ENCODE measurements around the gene FARP1. TPM values are rescaled to one million over a fixed set of nuclear protein-coding genes. Genes with fewer than 3 reads are reported as not detected.

FARP1 gene
- total and polyA plus RNA-seq, 2 of the 13 experiments (the other 11 are each of a cell fraction or from before 2014, with no cell fraction given), result 70.6 to 126 TPM

DNA sequence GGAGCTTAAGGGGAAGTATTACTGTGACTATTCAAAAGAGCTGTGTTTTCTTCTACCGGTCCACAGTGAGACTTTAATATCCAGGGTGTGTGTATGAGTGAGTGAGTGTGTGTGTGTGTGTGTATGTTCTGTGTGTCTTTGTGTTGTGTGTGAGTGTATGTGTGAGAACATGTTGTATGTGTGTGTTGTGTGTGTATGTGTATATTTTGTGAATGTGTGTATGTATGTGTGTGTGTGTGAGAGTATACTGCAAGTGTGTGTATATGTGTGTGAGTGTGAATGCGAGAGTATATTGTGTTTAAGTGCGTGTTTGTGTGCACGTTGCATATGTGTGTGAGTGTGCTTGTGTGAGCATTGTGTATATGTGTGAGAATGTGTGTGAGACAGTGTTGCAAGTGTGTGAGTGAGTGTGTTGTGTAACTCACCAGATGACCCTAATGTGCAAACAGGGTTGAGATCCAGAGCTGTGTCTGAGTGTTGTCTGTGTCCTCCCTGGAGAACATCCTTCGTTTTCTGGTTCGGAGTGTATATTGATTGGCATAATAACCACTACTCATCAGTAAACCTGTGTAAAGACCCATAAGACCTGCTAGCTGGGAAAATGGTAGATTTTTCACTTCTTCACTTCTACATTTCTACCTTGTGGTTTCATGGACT lies 135.3 kb downstream of the FARP1 start:
- no peaks in the 10 kb centered on the region for H3K27me3 ChIP-seq (ENCODE audit: control insufficient read depth in 1 of 2, insufficient read depth in 2 of 2, low read length in 2 of 2)
- H2AFZ ChIP-seq (ENCODE audit: low read length), result no peak overlapping the region
- DNase-seq (ENCODE audit: low spot score), result no peak
- H3K9me3 ChIP-seq (ENCODE audit: low read length), result no peaks in the 10 kb centered on the region
- H4K20me1 ChIP-seq (ENCODE audit: insufficient read depth, low read length), result peaks cover 51% of the 10 kb centered on the region; the same call in 1 of the 2 replicates
- POLR2A ChIA-PET, result no interaction called here
- in situ Hi-C loops (cut with HindIII; ENCODE audit: extremely low pct_ligation_motif_present, low pct_unique_long_range_greater_than_20kb) (loop anchor here (10.0 kb wide), 1 partner anchor 133 kb away; the partner anchor contains the start of gene FARP1), intact Hi-C loops (cut with micrococcal nuclease; ENCODE audit: unreplicated experiment) (no loop called here)
- no peak for ATAC-seq
- peaks cover 93% of the 10 kb centered on the region for H3K79me2 ChIP-seq (ENCODE audit: insufficient read depth, low read length)
- no TSS peak for BruUV-seq (replicated peaks)
- WGBS (ENCODE audit: low lambda C conversion rate), result 94% methylated on average over 6 of the region's 6 CpGs
- H3K9ac ChIP-seq (ENCODE audit: insufficient read depth, low read depth, low read length), result no peak overlapping the region
- peaks cover 3 to 6% of the 10 kb centered on the region in 2 experiments; a peak in 4 of 5 replicates for H3K36me3 ChIP-seq (replicated peaks in 1 of 2; ENCODE audit: control insufficient read depth in 1 of 2, insufficient read depth in 2 of 2, low read length in 2 of 2)
- no peak overlapping the region for H3K4me3 ChIP-seq (replicated peaks in 1 of 3; ENCODE audit: insufficient read depth in 1 of 3, low read depth in 2 of 3, low read length in 3 of 3)
- CTCF ChIA-PET (ENCODE audit: low intra/inter-chr PET ratio, low total read pairs), result no interaction called here
- FAIRE-seq, result peak; percentile 37
- no peak overlapping the region for H3K4me2 ChIP-seq (ENCODE audit: low read depth, low read length)
- H3K4me1 ChIP-seq (ENCODE audit: insufficient read depth, low read length), result peaks cover 61% of the 10 kb centered on the region
- H3K27ac ChIP-seq (ENCODE audit: extremely low read length, insufficient read depth, low read length), result no peak overlapping the region
- TF ChIP-seq KLF11 (CRISPR knock-in tag; IDR thresholded peaks at IDR 0.05) (no peak), ZBTB37 (CRISPR knock-in tag; IDR thresholded peaks at IDR 0.05) (no peak), ZSCAN22 (CRISPR knock-in tag; IDR thresholded peaks at IDR 0.05) (no peak), ZNF260 (CRISPR knock-in tag; IDR thresholded peaks at IDR 0.05; ENCODE audit: borderline replicate concordance, low read depth) (no peak), ETS1 (CRISPR knock-in tag; IDR thresholded peaks at IDR 0.05) (no peak), POLR2AphosphoS5 (IDR thresholded peaks at IDR 0.05; ENCODE audit: low read depth, low read length) (peak; percentile 23; the same call in 1 of the 2 replicates), ZNF207 (IDR thresholded peaks at IDR 0.05; ENCODE audit: borderline replicate concordance) (peak; percentile 84; the same call in 1 of the 2 replicates), ZNF737 (CRISPR knock-in tag; IDR thresholded peaks at IDR 0.05; ENCODE audit: borderline replicate concordance) (no peak), RAD51 (IDR thresholded peaks at IDR 0.05; ENCODE audit: borderline replicate concordance) (0 out of 2 replicates have a peak, but pooled peaks have one; percentile 17)
- TF ChIP-seq, protein P1, sequence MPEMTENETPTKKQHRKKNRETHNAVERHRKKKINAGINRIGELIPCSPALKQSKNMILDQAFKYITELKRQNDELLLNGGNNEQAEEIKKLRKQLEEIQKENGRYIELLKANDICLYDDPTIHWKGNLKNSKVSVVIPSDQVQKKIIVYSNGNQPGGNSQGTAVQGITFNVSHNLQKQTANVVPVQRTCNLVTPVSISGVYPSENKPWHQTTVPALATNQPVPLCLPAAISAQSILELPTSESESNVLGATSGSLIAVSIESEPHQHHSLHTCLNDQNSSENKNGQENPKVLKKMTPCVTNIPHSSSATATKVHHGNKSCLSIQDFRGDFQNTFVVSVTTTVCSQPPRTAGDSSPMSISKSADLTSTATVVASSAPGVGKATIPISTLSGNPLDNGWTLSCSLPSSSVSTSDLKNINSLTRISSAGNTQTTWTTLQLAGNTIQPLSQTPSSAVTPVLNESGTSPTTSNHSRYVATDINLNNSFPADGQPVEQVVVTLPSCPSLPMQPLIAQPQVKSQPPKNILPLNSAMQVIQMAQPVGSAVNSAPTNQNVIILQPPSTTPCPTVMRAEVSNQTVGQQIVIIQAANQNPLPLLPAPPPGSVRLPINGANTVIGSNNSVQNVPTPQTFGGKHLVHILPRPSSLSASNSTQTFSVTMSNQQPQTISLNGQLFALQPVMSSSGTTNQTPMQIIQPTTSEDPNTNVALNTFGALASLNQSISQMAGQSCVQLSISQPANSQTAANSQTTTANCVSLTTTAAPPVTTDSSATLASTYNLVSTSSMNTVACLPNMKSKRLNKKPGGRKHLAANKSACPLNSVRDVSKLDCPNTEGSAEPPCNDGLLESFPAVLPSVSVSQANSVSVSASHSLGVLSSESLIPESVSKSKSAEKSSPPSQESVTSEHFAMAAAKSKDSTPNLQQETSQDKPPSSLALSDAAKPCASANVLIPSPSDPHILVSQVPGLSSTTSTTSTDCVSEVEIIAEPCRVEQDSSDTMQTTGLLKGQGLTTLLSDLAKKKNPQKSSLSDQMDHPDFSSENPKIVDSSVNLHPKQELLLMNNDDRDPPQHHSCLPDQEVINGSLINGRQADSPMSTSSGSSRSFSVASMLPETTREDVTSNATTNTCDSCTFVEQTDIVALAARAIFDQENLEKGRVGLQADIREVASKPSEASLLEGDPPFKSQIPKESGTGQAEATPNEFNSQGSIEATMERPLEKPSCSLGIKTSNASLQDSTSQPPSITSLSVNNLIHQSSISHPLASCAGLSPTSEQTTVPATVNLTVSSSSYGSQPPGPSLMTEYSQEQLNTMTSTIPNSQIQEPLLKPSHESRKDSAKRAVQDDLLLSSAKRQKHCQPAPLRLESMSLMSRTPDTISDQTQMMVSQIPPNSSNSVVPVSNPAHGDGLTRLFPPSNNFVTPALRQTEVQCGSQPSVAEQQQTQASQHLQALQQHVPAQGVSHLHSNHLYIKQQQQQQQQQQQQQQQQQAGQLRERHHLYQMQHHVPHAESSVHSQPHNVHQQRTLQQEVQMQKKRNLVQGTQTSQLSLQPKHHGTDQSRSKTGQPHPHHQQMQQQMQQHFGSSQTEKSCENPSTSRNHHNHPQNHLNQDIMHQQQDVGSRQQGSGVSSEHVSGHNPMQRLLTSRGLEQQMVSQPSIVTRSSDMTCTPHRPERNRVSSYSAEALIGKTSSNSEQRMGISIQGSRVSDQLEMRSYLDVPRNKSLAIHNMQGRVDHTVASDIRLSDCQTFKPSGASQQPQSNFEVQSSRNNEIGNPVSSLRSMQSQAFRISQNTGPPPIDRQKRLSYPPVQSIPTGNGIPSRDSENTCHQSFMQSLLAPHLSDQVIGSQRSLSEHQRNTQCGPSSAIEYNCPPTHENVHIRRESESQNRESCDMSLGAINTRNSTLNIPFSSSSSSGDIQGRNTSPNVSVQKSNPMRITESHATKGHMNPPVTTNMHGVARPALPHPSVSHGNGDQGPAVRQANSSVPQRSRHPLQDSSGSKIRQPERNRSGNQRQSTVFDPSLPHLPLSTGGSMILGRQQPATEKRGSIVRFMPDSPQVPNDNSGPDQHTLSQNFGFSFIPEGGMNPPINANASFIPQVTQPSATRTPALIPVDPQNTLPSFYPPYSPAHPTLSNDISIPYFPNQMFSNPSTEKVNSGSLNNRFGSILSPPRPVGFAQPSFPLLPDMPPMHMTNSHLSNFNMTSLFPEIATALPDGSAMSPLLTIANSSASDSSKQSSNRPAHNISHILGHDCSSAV (CRISPR knock-in tag; IDR thresholded peaks at IDR 0.05; ENCODE audit: borderline replicate concordance), result no peak
- TF ChIP-seq, protein P2, sequence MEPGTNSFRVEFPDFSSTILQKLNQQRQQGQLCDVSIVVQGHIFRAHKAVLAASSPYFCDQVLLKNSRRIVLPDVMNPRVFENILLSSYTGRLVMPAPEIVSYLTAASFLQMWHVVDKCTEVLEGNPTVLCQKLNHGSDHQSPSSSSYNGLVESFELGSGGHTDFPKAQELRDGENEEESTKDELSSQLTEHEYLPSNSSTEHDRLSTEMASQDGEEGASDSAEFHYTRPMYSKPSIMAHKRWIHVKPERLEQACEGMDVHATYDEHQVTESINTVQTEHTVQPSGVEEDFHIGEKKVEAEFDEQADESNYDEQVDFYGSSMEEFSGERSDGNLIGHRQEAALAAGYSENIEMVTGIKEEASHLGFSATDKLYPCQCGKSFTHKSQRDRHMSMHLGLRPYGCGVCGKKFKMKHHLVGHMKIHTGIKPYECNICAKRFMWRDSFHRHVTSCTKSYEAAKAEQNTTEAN (CRISPR knock-in tag; conservative IDR thresholded peaks at IDR 0.05), result peak; percentile 42; the same call in 1 of the 2 replicates

All from HepG2 (cell line).